GM21786 (cell line): ENCODE measurements around the gene RGS6.

Experiments used
- ATAC-seq: cut with Tn5 transposase; IDR thresholded peaks from one replicate; pipeline ENCODE4 v1.9.1; 2021; ENCODE audit not compliant: unreplicated experiment

The RGS6 gene

DNA sequence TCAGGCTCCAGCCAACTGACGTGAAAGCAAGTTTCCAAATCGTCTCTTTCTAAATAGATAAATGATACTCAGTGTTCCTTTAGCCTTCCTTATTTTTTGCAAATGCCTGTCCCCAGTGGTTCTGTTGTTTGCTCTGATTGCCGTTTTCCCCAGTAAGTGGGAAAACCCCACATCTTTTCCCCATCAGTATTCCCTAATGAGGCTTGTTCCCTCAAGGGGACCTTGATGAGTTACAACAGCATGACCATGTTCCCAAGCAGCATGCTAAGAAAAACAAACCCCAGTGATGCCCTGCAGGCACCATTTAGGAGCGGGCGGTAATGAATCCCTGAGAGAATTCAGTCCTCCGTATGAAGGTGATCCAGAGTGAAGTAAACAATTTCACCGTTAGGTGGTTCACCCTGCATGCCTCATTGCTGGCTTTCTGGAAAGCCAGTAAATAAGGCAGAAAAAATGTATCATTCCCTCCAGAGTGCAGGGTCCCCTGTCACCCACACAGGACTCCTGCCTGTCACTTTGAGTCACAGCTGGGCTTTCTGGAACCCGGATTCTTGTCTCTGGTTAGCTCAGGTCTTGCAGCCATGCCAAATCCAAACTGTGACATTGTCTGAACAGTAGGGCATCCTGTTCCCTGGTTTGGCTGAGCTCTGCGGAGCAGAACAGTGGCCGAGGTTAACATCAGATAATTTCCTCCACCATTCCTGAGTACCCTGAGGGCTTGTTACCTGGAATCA, 222.6 kb downstream of the RGS6 start:
- no peak for ATAC-seq

DNA sequence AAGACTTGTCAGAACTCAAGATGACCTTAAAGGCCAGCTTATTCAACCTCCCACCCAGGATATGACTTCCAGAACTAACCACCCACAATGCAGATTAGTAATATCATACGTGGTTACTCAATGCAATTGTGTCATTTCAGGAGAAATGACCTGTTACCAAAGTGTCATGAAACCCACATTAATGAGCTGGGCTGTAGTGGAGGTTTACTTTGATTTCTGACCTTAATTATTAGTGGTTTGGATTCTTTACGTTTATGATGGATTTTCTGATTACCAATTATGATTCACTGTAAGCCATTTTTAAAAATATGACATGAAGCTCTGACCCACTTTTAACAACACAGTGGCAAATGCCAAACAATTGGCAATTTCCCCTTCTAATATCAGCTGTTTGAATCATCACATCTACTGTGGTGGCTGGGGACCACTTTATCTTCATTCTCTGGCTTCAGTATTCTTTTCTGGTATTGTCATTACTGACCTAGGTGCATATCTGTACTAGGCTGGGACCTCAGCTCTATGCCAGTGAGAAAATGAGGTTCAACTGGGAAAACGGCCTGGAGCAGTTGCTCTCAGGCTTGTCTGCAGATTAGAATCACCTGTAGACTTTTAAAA, 223.3 kb downstream of the RGS6 start:
- no peak for ATAC-seq

DNA sequence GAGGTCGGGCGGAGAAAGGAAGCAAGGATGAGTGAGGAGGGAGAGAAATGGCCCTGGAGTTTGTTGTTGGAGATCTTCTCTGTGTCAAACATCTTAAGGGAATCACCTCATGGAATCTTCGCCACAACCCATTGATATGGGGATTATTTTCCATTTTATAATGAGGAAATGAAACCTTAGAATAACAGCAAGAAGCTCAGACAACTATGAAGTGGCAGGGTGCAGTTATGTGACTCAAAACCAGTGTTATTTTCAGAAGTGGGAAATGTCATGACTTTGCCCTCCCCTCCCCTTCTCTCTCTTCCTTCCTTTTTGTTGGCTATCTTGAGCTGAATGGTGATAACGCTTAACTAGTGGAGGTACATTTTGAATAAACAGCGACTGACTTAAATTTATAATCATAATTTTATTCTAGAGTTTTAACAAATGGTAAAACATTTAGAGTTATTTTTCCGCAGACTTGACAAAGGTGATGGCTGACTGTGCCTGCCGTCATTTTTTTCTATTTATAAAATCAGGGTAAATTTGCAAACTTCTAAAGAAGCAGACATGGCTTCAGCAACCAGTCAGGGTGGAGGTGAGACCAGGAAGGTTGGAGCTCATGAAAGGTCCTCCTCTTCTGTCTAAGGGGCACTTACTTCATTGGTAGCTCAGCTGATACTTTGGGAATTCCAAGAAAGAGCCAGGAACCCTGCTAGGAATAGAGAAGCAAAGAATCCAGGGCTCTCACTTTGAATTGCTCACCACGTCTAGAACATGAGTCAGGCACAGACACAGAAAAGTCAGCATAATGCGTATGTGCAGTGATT, 232.4 kb downstream of the RGS6 start:
- no peak for ATAC-seq

DNA sequence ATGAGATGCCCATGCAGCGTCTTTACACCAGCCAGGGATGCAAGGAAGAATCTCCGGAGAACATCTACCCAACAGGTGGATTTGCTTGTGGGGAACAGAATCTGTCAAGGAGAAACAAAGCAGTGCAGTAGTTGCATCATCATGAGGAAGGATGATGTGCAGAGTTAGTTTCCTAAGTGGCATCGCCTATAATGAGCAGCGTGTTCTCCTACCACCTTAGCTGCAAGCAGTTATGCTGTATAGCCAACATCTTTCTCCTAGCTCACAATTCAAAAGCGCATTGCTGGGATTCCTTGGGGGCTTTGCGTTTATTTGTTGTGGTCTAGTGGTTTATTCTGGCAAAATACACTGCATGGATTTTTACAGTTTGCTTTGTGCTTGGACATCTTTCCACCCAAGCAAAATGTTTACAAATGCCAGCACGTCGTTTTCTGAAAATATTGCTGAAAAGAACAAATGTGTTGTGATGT, 233.0 kb downstream of the RGS6 start:
- no peak for ATAC-seq

DNA sequence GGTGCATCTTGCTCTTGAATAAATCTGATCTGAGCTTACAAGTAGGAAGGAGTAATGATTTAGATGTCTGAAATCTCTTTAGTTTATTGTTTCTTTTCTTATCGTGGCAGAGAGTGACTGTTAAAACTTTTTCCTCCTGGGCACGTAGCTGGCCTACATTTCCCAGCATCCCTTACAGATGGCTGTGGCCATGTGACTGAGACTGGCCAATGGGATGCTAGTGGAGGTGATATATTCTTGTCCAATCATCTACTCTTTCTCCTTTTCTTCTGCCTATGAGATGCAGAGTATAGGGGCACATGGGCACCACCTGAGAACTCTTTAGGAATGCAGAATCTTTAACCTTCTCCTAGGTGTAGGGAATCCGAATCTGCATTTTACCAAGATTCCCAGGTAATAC, 237.3 kb downstream of the RGS6 start:
- ATAC-seq: no peak

DNA sequence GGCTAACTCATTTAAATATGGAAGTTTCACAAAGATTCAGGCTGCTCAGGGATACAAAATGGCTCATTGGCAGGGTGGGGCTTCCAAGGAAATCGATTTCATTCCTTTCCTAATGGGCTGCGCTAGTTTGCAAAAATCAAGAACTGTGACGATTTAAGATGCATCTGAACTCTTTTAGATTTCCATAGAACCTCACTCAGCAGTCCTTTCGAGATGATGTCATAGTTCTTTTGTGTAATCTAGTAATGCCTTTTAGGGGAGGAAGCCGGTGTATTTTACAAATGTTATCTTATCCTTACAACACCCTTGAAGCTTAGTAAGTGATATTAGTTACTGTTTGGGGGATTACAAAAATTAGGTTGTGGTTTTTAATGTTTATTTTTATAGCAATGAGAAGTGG, 239.8 kb downstream of the RGS6 start:
- ATAC-seq: no peak

DNA sequence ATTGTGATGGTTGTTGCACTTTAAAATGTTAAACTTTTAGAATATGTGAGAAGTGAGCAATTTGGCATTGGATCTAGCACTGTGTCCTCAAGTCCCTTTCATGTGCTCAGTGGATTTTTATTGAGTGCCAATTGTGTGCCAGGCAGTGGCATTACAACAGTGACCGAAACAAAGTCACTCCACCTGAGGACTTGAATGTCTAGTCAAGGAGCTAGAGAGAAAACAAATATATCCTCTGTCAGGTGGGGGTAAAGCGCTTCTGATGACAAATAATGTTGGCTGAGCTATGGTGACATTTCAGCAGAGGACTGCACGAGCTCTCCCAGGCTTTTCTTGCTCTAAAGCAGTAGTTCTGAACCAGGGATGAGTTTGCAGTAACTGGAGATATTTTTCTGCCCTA, 240.4 kb downstream of the RGS6 start:
- no peak for ATAC-seq

DNA sequence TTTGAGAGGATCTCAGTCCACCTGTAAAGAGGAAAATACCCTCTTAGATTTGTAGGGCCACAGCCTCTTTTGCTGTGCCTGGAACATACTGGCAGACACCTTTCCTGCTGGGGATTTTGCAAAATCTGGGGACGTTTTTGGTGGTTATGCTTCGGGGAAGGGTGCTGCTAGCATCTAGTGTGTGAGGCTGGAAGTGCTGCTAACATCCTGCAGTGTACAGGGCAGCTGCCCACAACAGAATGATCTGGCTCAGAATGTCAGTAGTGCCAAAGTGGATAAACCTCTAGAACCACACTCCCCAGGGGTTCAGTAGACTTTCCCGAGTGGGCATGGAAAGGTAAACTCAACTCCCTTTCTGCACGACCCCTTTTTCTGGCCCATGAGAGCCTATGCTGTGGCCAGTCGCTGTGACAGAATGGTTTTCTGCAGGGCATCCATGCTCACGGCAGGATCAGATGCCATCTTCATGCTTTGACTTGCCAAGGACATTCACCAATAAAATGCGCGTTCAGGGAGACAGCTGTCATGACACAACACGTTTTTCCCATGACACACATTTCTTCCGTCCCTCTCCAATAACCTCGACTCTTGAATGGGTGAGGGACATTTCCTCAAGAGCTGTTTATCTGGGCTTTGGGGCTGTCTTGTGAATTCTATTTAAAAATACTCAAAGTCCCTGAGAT, 240.9 kb downstream of the RGS6 start:
- no peak for ATAC-seq

DNA sequence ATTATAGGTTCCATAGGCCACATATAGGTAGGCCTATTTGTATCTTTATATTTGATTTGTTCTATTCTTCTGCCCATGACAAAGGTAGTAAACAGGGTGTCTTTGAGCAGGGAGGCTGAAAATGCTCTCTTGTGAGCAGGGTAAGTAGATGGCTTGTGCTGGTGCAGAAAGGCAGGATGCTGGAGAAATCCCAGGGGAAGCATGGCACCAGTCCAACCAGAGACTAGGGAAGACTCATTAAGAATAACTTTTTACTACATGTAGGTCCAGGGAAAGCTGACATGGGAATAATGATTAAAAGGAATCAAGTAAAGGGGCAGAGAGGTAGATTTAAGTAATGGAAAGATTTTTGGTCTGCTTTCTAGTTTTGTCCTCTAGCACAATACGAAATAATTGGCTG, 245.0 kb downstream of the RGS6 start:
- no peak for ATAC-seq

DNA sequence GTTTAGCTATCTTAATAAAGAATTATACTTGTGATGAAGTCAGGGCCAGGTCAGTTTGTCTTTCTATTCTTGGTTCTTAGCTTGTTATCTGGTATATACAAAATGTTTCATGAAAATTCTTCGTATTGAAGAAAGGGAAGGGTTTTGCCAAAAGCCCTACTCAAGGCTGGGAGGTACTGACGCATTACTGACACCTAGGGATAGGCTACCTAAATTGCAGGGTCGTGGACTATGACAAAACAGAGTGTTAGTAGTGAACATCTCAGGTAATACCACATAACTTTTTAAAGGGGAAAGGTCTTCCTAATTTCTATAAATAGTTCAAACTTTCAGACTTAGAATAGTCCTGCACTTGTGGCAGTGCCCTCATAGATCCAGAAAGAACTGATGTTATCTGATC, 246.3 kb downstream of the RGS6 start:
- no peak for ATAC-seq

DNA sequence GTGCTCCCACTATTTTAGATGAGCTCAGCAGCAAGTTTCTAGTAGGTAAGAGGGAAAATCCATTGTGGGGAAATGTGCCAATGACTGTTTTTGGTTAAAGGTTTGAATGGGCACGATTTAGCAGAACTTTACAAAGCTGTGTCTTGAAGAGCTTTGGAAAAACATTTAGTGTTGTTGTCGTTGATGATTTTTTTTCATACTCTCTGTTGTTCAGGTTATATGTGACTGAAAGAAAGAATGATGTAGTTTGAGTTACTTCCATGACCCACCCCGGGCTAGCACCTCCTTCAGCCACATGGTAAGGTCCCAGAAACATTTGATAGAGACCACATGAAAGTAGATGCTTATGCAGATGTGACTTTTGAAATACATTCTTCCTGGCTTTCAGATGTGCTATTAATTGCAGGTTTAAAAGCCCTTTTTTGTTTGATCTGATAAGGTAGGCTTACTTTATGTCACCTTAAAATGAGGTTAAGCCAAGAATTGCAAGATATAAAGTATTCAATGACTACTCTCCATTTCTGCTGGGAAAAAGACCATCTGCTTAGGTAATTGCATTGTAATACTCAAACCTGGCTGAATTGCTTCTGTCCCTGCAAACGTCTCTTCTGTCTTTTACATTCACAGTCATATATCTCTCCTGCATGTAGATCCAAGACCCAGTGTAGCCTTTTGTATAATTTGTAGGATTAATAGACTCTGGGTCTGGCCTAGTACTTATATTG, 250.6 kb downstream of the RGS6 start:
- no peak for ATAC-seq

DNA sequence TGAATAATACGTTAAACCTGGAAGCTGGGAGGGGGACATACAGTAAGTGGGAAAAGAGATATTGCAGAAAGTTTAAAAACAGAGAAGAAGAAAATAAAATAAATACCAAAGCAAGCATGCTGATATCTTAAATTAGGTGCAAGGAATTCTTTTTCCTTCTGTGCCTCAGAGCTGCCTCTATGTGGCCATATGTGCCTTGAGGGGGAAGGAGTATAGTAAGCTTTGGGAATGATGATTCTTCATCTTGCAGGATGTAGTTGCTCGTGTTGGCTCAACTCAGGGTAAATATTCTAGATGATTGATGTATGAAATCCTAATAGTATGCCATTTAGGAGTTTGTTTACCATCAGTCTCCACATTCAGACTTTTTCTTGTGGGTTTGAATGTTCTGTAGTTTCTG, 251.4 kb downstream of the RGS6 start:
- ATAC-seq: no peak

DNA sequence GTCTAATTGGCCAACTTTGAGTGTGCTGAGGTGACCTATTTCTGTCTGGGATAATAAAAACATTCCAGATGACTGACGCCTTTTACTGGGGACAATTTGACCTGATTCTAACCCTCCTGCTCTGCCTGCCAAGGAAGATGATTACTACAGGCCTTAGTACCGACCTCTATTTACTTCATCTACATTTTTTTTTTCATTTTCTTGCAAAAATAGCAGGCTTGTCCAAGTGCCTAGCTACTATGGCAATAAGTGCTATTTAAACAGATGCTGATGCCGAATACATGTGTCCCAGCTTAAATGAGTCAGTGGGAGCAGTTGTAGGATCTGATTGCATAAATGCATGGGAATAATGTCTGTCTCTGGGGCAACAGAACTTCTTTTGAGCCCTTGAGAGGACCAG, 254.3 kb downstream of the RGS6 start:
- no peak for ATAC-seq

DNA sequence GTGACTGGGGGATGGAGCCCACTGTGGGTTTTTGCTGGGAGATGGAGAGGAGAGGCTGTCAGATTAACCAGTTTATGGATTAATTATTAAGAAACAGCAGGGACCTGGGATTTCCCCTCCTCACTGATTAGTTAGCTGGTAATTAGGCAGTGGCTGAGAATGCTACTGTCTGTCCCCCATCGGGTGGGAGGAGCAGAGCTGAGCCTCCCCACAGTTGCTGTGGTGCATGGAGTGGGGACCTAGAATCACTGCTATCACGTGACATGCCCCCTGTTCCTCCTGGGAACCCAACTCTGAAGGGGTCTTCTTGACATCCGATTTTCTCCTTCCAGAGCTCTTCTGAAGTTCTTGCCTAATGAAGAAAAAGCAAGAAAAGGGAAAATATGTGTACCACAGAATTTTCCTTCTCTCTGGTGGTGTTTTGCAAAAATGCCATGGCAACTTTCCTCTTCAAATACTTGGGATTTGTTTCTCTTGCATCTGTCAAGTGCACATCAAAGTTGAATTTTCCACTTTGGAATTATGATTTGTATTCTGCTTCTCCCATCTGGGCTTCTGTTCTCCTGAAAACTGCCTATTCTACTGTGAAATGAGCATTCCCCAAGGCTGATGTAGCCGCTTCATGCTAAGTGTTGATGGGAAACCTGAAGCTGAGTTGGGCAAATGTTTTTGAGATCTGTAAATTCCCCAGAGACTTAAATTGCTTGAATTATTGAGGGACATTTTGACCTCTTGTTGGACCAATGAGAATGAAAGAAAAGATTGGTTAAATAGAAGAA, 264.2 kb downstream of the RGS6 start:
- ATAC-seq: no peak

DNA sequence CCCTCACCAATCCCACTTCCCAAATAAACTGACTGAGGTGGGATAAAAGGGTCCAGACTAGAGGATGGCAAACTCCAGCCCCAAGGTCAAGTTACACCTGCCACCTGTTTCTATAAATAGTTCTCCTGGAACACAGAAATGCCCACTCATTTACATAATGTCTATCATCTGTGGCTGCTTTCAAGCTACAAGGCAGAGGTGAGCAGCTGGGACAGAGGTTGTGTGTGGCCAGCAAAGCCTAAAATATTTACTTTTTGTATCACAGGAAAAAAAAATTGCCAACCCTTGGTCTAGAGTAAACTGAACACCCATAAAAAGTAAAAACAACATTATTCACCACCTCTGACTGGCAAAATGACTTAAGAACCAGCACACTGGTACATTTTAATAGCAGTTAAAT, 269.4 kb downstream of the RGS6 start:
- no peak for ATAC-seq

DNA sequence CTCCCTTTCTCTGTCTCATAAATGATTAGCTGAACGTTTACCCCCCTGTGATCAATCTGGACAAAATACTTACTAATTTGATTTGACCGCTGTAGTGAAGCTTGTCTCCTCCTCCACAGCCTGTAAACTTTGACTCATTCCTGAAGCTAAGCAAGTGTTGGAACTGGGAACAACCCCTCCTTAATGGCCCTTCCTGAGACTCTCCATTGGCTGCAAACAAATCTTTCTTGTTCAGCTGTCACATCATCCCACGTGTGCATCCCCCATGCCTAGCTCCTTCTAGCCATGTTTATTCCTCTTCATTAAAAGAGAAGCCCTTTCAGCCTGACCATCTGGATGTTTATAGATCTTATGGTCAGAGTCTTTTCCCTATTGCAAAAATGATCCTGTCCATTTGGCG, 281.2 kb downstream of the RGS6 start:
- no peak for ATAC-seq

DNA sequence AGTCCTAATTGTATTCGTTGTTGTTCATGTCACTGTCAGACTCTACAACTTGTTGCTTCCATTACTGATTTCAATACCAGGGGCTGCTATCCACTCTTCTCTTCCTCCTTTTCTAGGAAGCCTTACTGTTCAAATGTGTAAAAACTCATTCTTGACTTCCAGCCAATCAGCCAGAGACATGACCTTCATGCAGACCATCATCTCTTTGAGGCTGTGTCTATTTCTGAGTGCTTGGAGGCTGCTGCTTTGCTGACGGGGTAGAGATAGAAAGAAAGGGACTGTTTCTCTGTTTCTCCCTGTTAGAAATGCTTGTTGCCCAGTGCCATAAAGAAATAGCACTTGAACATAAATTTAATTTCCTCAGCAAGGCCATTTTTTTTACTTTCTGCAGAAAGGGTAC, 282.9 kb downstream of the RGS6 start:
- no peak for ATAC-seq

DNA sequence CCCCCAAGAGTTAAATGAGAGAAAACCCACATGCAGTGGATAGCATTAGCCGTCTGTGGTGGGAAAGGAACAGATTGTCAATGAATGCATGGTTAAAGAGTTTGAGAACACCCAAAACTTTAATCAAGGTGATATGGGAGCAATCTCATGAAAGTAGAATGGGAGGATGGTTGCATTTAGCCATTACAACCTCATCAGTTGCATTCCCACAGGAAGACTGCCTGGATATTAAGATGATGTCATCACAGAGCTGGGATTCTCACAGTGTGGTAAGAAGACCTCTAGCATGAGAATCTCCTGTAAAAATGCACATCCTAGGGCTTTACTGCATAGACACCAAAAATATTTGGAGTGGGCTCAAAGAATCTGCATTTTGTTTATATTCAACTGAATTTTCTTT, 284.9 kb downstream of the RGS6 start:
- ATAC-seq: no peak

DNA sequence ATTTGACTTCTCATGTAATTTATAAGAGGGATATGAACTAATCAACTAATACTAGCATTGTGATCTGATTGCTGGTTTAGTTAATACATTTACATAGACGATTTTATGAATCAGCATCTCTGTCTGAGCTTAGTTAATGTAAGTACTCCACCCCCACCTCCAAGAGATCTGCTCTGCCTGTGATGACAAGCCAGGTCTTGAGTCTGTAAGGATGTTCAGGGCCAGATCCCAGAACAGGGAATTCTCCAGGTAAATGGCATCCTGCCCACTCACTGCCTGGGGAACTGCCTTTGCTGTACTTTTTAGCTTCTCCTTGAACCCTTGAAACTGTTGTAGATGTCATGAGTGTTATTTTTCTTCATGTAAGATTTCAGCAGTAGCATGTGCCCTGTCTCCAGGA, 289.8 kb downstream of the RGS6 start:
- ATAC-seq: no peak

DNA sequence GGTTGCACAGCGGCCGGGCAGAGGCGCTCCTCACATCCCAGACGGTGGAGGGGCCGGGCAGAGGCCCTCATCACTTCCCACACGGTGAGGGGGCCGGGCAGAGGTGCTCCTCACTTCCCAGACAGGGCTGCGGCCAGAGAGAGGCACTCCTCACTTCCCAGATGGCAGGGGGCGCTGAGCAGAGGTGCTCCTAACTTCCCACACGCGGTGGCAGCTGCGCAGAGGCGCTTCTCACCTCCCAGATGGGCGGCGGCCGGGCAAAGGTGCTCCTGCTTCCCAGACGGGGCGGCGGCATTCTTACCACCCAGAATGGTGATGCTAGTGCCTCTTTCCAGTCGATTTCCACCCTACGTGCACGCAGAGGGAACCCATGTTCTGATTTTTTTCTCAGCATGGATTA, 304.4 kb downstream of the RGS6 start:
- no peak for ATAC-seq
